Stimulated activated CD4-positive, alpha-beta T cell treated with anti-CD3 and anti-CD28 coated beads, Interleukin-12 subunit alpha, Interleukin-12 subunit beta, amount 100 ng/mL, for 48 hours (primary cell): ENCODE data around the gene TTPAL.

Source experiments
- DNase-seq, 3 donors: peaks; one replicate each; pipeline ENCODE4 v3.0.0-alpha.2; 2020; ENCODE audit warnings: low read depth in 2 of 3, low spot score in 1 of 3

TTPAL gene

DNA sequence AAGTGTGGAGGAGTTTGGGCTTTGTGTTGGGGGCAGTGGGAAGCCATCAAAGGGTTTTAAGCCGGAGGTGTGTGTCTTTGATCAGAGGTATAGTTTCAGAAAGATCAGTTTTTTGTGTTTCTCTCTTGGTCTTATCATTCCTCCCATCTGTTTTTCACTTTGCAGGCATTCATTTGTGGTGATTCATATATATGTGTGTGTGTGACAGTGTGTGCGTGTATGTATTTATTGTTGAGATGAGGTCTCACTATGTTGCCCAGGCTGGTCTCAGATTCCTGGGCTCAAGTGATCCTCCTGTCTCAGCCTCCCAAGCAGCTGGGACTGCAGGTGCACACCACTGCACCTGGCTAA lies 57.3 kb downstream of the TTPAL start:
- no peak for DNase-seq

GRCh38 chr20:44533928-44534327 lies 58.3 kb downstream of the TTPAL start:
- no peak for DNase-seq

DNA sequence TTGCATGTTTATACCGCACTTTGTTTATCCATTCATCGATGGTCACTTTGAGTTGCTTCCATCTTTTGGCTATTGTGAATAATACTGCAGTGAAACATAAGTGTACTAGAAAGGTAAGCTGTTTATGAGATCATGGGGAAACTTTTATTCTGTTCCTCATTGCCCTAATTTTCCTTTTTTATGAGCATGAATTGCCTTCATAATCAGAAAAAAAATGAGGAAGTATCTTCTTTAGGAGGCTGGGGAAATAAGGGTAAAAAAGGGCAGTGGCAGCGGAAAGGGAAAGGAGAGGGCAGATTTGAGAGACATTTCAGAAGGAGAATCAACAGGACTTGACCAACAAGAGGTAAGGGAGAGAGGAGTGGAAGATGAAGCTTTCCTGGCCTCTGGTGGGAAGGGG lies 60.5 kb downstream of the TTPAL start:
- no peak for DNase-seq

DNA sequence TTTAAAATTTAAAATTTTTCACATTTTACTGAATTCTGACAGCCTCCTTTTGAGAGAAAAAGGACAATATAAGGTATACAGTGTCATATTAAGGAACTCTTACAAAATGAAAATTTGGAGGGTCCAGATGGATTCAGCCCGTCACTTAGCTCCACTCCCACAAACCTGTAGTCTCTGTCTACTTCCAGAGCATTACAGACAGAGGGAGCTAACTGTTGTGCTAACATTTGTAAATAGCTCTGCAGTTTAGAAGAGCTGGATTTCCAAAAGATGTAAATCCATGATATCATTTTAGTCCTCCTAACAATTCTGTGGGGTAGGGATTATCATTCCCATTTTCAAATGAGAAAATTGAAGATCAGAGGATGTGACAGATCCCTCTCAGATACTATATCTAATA lies 62.3 kb downstream of the TTPAL start:
- no peak for DNase-seq

DNA sequence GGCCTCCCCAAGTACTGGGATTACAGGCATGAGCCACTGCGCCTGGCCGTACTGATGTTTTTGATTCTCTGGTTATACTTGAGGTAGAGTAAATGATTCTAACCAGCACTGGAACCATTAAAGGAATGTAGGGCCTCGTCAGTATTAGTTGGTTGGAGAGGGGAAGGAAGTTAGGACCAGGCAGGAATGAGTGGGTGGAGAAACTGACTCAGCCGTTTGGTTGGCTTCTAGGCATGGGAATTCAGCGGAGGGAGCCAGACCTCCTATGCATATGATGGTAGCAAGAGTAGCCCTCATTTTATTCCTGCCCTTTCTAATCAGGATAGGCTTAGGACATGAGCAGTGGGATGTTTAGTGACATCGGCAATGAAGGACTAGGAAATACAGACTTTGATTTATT lies 65.2 kb downstream of the TTPAL start:
- no peak for DNase-seq

- no peak for DNase-seq
These were observed 66.3 kb downstream of the TTPAL start for GRCh38 chr20:44541992-44542391.

DNA sequence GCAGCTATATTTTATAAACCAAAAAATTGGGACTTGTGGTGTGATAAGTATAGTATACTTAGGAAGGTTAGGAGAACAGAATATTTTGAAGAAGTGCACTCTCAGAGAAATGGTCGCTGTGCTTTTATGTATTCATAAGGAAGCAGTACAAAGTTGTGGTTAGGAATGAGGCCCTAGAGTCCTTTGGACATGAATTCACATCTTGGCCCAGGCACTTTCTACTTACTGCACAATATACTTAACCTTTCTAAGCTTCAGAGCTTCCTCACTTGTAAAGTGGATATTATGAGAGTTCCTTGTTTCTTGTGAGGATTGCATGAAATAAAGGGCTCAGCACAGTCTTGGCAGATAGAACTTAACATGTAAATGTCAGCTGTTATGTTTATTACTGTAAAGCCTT lies 67.2 kb downstream of the TTPAL start:
- DNase-seq = no peak

- DNase-seq = no peak
These were observed 67.7 kb downstream of the TTPAL start for GRCh38 chr20:44543358-44543757.
